ENCODE data around the gene ARL14EP.

Gene ARL14EP

GRCh38 chr11:30351061-30351460, 28.2 kb downstream of the ARL14EP start:
- H3K4me3 ChIP-seq (ENCODE audit: extremely low read depth, insufficient read depth, low read length, poor library complexity, severe bottlenecking) = no peak overlapping the region
- WGBS, 2 experiments (ENCODE audit: insufficient coverage in 2 of 2) = 97 to 98% methylated on average over 4 to 5 of the region's 5 CpGs
- no peaks in the 10 kb centered on the region for H3K9me3 ChIP-seq (ENCODE audit: control insufficient read depth, low read length)
- H3K36me3 ChIP-seq (ENCODE audit: control insufficient read depth, insufficient read depth, low read length) = no peaks in the 10 kb centered on the region
- H3K27ac ChIP-seq (ENCODE audit: low read depth, low read length, severe bottlenecking) = no peak overlapping the region
- no peaks in the 10 kb centered on the region for H3K4me1 ChIP-seq (ENCODE audit: control insufficient read depth, insufficient read depth, low read length, poor library complexity, severe bottlenecking)

DNA sequence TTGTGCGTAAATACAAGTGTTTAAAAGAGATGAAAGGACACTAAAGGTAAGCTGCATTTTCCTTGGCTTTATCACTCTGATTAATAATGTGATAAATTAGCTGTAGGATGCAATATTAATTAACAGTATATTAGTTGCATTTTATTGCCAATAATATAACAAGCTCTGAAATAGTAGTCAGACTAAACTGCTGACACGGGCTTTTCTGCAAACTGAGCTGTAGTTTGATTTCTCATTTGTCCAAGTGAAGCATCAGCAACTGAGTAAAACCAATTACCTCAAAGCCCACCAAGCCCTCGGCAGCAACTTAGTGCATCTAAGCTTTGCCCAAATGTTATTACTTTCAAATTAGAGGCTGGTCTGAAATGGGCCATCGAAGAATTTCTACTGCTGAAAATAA, 33.5 kb downstream of the ARL14EP start:
- H3K4me1 ChIP-seq (ENCODE audit: control insufficient read depth, insufficient read depth, low read length, poor library complexity, severe bottlenecking) = no peaks in the 10 kb centered on the region
- 71 to 100% methylated on average over 1 of the region's 4 CpGs for WGBS, 2 experiments (ENCODE audit: insufficient coverage in 2 of 2)
- no peaks in the 10 kb centered on the region for H3K36me3 ChIP-seq (ENCODE audit: control insufficient read depth, insufficient read depth, low read length)
- H3K9me3 ChIP-seq (ENCODE audit: control insufficient read depth, low read length) = no peaks in the 10 kb centered on the region
- no peak overlapping the region for H3K27ac ChIP-seq (ENCODE audit: low read depth, low read length, severe bottlenecking)
- H3K4me3 ChIP-seq (ENCODE audit: extremely low read depth, insufficient read depth, low read length, poor library complexity, severe bottlenecking) = no peak overlapping the region

DNA sequence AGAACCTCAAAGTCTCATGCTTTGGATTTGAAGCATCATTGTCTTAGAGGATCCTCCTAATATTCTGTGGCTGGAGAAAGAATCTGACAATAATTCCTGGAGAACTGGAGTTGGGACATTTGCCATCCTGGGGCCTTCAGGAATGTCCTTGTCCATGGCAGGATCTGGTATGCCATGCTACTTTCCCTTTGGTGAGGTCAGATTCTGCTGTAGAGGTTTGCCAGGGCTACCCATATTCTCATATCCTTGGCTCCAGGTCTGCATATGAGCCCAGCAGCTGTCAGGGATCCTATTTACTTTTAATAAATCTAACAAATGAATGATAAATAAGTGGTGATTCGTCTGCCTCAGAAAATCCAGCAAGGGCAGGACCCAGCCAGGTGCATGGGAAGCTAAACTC, 35.0 kb downstream of the ARL14EP start:
- H3K36me3 ChIP-seq (ENCODE audit: control insufficient read depth, insufficient read depth, low read length) = no peaks in the 10 kb centered on the region
- no peak overlapping the region for H3K4me3 ChIP-seq (ENCODE audit: extremely low read depth, insufficient read depth, low read length, poor library complexity, severe bottlenecking)
- 50 to 60% methylated on average over 1 of the region's 1 CpG for WGBS, 2 experiments (ENCODE audit: insufficient coverage in 2 of 2)
- H3K4me1 ChIP-seq (ENCODE audit: control insufficient read depth, insufficient read depth, low read length, poor library complexity, severe bottlenecking) = no peaks in the 10 kb centered on the region
- no peaks in the 10 kb centered on the region for H3K9me3 ChIP-seq (ENCODE audit: control insufficient read depth, low read length)
- H3K27ac ChIP-seq (ENCODE audit: low read depth, low read length, severe bottlenecking) = no peak overlapping the region

- no peak overlapping the region for H3K27ac ChIP-seq (ENCODE audit: low read depth, low read length, severe bottlenecking)
- H3K36me3 ChIP-seq (ENCODE audit: control insufficient read depth, insufficient read depth, low read length) = no peaks in the 10 kb centered on the region
- no peaks in the 10 kb centered on the region for H3K9me3 ChIP-seq (ENCODE audit: control insufficient read depth, low read length)
- H3K4me3 ChIP-seq (ENCODE audit: extremely low read depth, insufficient read depth, low read length, poor library complexity, severe bottlenecking) = no peak overlapping the region
- WGBS, 2 experiments (ENCODE audit: insufficient coverage in 2 of 2) = 82 to 92% methylated on average over 2 of the region's 2 CpGs
- H3K4me1 ChIP-seq (ENCODE audit: control insufficient read depth, insufficient read depth, low read length, poor library complexity, severe bottlenecking) = no peaks in the 10 kb centered on the region
Observed at GRCh38 chr11:30358536-30358935, 35.6 kb downstream of the ARL14EP start.

GRCh38 chr11:30360741-30361140, 37.8 kb downstream of the ARL14EP start:
- Histone ChIP-seq H3K27ac (ENCODE audit: low read depth, low read length, severe bottlenecking) (no peak overlapping the region), H3K4me1 (ENCODE audit: control insufficient read depth, insufficient read depth, low read length, poor library complexity, severe bottlenecking) (no peaks in the 10 kb centered on the region), H3K4me3 (ENCODE audit: extremely low read depth, insufficient read depth, low read length, poor library complexity, severe bottlenecking) (no peak overlapping the region), H3K36me3 (ENCODE audit: control insufficient read depth, insufficient read depth, low read length) (no peaks in the 10 kb centered on the region), H3K9me3 (ENCODE audit: control insufficient read depth, low read length) (no peaks in the 10 kb centered on the region)

GRCh38 chr11:30364139-30364836, 41.4 kb downstream of the ARL14EP start:
- Histone ChIP-seq H3K4me3 (ENCODE audit: extremely low read depth, insufficient read depth, low read length, poor library complexity, severe bottlenecking) (no peak overlapping the region), H3K9me3 (ENCODE audit: control insufficient read depth, low read length) (no peaks in the 10 kb centered on the region), H3K36me3 (ENCODE audit: control insufficient read depth, insufficient read depth, low read length) (no peaks in the 10 kb centered on the region), H3K27ac (ENCODE audit: low read depth, low read length, severe bottlenecking) (no peak overlapping the region), H3K4me1 (ENCODE audit: control insufficient read depth, insufficient read depth, low read length, poor library complexity, severe bottlenecking) (no peaks in the 10 kb centered on the region)
- 58 to 89% methylated on average over 5 to 6 of the region's 7 CpGs for WGBS, 2 experiments (ENCODE audit: insufficient coverage in 2 of 2)

GRCh38 chr11:30364837-30365482, 42.1 kb downstream of the ARL14EP start:
- WGBS, 2 experiments (ENCODE audit: insufficient coverage in 2 of 2) = 80% methylated on average over 4 of the region's 9 CpGs; no CpG with 5 or more reads in 1 of the 2 experiments
- no peak overlapping the region for H3K27ac ChIP-seq (ENCODE audit: low read depth, low read length, severe bottlenecking)

DNA sequence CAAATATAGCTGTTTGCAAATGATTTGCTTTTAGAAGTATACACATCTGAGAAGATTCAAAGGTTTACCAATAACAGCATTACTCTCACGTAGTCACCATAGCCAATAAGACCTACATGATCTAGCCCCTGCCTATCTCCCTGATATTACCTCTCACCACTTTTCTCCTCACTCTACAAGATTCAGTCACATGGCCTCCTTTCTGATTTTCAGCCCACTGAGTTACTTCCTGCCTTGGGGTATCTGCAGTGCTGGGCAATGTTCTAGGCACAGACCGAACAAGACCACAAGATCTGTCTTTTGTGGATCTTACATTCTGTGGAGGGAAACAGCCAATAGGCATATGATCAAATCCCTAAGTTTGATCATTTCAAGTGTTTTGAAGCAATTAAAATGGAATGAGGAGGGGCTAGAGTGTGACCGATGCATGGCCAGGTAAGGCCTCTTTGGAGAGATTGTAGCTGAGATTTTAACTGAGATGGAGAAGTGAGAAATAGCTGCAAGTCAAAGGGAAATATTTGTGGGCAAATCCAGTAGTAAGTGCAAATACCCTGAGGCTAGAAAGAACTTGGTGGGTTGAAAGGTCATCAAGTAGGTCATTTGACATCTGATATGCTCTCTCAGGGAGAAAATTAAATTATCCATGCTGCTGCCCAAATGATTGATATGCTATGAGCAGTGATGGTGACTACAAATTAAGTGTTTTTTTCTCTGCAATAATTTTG, 43.1 kb downstream of the ARL14EP start:
- Histone ChIP-seq H3K27ac (ENCODE audit: low read depth, low read length, severe bottlenecking) (no peak overlapping the region), H3K4me1 (ENCODE audit: control insufficient read depth, insufficient read depth, low read length, poor library complexity, severe bottlenecking) (no peaks in the 10 kb centered on the region), H3K4me3 (ENCODE audit: extremely low read depth, insufficient read depth, low read length, poor library complexity, severe bottlenecking) (no peak overlapping the region), H3K36me3 (ENCODE audit: control insufficient read depth, insufficient read depth, low read length) (no peaks in the 10 kb centered on the region), H3K9me3 (ENCODE audit: control insufficient read depth, low read length) (no peaks in the 10 kb centered on the region)
- WGBS, 2 experiments (ENCODE audit: insufficient coverage in 2 of 2) = 93 to 94% methylated on average over 3 of the region's 3 CpGs

More at GRCh38 chr11:30364837-30365482, 42.1 kb downstream of the ARL14EP start:
- Histone ChIP-seq H3K9me3 (ENCODE audit: control insufficient read depth, low read length) (no peaks in the 10 kb centered on the region), H3K4me3 (ENCODE audit: extremely low read depth, insufficient read depth, low read length, poor library complexity, severe bottlenecking) (no peak overlapping the region), H3K4me1 (ENCODE audit: control insufficient read depth, insufficient read depth, low read length, poor library complexity, severe bottlenecking) (no peaks in the 10 kb centered on the region), H3K36me3 (ENCODE audit: control insufficient read depth, insufficient read depth, low read length) (no peaks in the 10 kb centered on the region)

GRCh38 chr11:30368394-30368793, 45.5 kb downstream of the ARL14EP start:
- H3K36me3 ChIP-seq (ENCODE audit: control insufficient read depth, insufficient read depth, low read length) = no peaks in the 10 kb centered on the region
- no peak overlapping the region for H3K27ac ChIP-seq (ENCODE audit: low read depth, low read length, severe bottlenecking)
- H3K9me3 ChIP-seq (ENCODE audit: control insufficient read depth, low read length) = no peaks in the 10 kb centered on the region
- no peak overlapping the region for H3K4me3 ChIP-seq (ENCODE audit: extremely low read depth, insufficient read depth, low read length, poor library complexity, severe bottlenecking)
- H3K4me1 ChIP-seq (ENCODE audit: control insufficient read depth, insufficient read depth, low read length, poor library complexity, severe bottlenecking) = no peaks in the 10 kb centered on the region
- WGBS, 2 experiments (ENCODE audit: insufficient coverage in 2 of 2) = 100% methylated on average over 1 to 2 of the region's 4 CpGs

DNA sequence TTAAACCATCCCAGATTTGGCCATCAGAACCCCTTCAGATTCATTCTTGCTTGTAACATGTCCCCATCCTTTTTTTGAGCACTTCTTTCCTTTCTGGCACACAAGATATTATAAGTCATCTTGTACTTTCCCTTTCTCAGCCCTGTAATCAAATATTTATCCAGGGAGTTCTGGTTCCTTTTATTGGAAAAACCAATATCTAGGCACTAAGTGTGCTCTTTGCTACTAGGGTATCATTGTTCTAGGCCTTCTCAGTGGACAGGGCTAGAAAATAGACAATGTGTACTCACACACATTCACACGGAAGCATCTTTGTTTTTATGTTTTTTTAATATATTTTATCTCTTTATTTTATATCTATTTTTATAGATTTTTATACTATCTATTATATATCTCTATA, 47.3 kb downstream of the ARL14EP start:
- no peaks in the 10 kb centered on the region for H3K36me3 ChIP-seq (ENCODE audit: control insufficient read depth, insufficient read depth, low read length)
- no peaks in the 10 kb centered on the region for H3K9me3 ChIP-seq (ENCODE audit: control insufficient read depth, low read length)
- H3K4me1 ChIP-seq (ENCODE audit: control insufficient read depth, insufficient read depth, low read length, poor library complexity, severe bottlenecking) = no peaks in the 10 kb centered on the region
- no peak overlapping the region for H3K4me3 ChIP-seq (ENCODE audit: extremely low read depth, insufficient read depth, low read length, poor library complexity, severe bottlenecking)
- no peak overlapping the region for H3K27ac ChIP-seq (ENCODE audit: low read depth, low read length, severe bottlenecking)
- WGBS, 2 experiments (ENCODE audit: insufficient coverage in 2 of 2) = no CpG with 5 or more reads among the region's 1 CpG

DNA sequence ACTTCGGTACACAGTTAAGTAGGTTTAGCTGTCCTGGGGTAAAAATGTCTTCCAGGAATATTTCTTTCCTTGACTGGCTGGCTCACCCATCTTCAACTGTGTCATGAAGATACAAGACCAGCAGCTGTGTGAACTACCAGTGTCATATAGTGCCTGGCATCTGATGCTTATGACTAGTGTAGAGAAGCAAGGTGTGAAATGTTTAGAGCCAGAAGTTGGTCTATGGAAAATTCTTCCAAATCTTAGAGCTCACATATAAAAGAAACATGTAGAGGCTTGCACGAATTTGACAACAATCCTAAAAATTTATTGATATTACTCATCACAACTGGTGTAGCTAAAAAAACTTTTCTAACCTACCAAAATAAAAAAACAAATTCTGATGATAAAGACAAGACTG, 54.4 kb downstream of the ARL14EP start:
- Histone ChIP-seq H3K36me3 (ENCODE audit: control insufficient read depth, insufficient read depth, low read length) (no peaks in the 10 kb centered on the region), H3K9me3 (ENCODE audit: control insufficient read depth, low read length) (no peaks in the 10 kb centered on the region), H3K4me3 (ENCODE audit: extremely low read depth, insufficient read depth, low read length, poor library complexity, severe bottlenecking) (no peak overlapping the region), H3K4me1 (ENCODE audit: control insufficient read depth, insufficient read depth, low read length, poor library complexity, severe bottlenecking) (no peaks in the 10 kb centered on the region), H3K27ac (ENCODE audit: low read depth, low read length, severe bottlenecking) (no peak overlapping the region)
- 92 to 100% methylated on average over 1 to 2 of the region's 2 CpGs for WGBS, 2 experiments (ENCODE audit: insufficient coverage in 2 of 2)

All from mesodermal cell (in vitro differentiated cells).